Thoracic aorta (tissue), 2 donors: ENCODE data around the gene OSBP. TPM values are rescaled to one million over a fixed set of nuclear protein-coding genes. Genes with fewer than 3 reads are reported as not detected.

Source experiments
- ATAC-seq: fragments of 150-250 bp; one replicate; pipeline ENCODE4 v1.8.0; 2017; ENCODE audit warnings: low read depth; ENCODE audit not compliant: insufficient number of reproducible peaks, low FRiP score
- DNase-seq: peaks from one replicate; pipeline ENCODE4 v3.0.0-alpha.2; 2020; ENCODE audit warnings: low spot score
- H3K27ac ChIP-seq, 2 donors: fragments of 200-600 bp; sonication (generic); 1 replicate in 1 of 2; 2 replicates in 1 of 2; pipeline ENCODE4 v1.5.1; 2016; ENCODE audit warnings: mild to moderate bottlenecking in 2 of 2, moderate library complexity in 2 of 2
- H3K27me3 ChIP-seq: fragments of 200-600 bp; sonication (generic); replicated peaks from 2 replicates; pipeline ENCODE4 v1.6.0; 2016; ENCODE audit warnings: mild to moderate bottlenecking; ENCODE audit not compliant: insufficient read depth
- H3K36me3 ChIP-seq: fragments of 200-600 bp; sonication (generic); one replicate; pipeline ENCODE4 v1.5.1; 2016
- H3K4me1 ChIP-seq, 2 donors: fragments of 200-600 bp; sonication (generic); 1 replicate in 1 of 2; 2 replicates in 1 of 2; pipeline versions ENCODE4 v1.5.1 to v1.6.0; 2016; ENCODE audit warnings: low read depth in 2 of 2, mild to moderate bottlenecking in 1 of 2; ENCODE audit not compliant: control insufficient read depth in 1 of 2
- H3K4me3 ChIP-seq: fragments of 200-600 bp; sonication (generic); 2 replicates; pipeline ENCODE4 v1.5.1; 2016; ENCODE audit warnings: mild to moderate bottlenecking
- H3K9me3 ChIP-seq: fragments of 200-600 bp; sonication (generic); 2 replicates; pipeline ENCODE4 v1.5.1; 2016
- total RNA-seq, 2 donors: library from RNA; depleted of rRNA; stranded (reverse); fragments of >200 nt; gene quantifications; one replicate each; pipeline versions ENCODE4 v1.1.0 to v1.2.3, GENCODE V29; 2016
- TF ChIP-seq, protein P1 (sequence below): fragments of 200-600 bp; sonication (generic); IDR thresholded peaks from one replicate; pipeline ENCODE4 v1.5.1; 2019; ENCODE audit warnings: antibody characterized with exemption

OSBP gene
- total RNA-seq, 2 donors from 2014 or later = 38.4 to 41.8 TPM

DNA sequence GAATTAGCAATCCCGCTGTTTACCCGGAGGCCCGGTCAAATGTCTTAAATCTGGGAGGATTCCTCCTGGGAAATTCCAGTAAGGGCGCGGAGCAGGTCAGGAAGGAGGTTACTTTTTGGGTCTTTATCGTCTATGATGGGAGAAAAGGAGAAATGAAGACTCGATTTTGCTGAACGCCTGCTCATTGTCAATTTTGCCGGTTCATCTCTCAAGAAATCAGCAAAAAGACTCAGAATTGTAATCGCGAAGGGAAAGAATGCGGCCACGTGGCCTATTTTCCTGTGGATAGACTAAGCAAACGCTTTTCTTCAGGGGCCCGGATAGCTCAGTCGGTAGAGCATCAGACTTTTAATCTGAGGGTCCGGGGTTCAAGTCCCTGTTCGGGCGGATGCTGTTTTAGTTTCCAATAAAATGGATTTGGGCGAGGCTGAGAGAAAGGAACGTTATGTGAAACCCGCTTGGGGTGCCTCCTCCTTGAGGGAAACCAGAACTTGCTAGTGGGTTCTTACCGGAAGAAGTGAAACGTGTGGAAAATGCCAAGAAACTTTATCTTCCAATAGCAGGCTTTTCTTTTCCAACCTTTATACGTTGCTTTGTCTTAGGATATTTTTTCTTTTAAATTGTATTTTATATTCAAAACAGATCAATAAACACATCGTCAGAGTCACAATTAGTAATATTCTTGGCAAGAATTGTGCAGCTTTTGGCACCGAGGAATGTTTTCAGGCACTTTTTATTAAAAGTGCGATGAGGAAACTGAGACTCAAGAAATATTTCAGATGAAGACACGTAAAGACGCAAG lies 59.3 kb downstream of the OSBP start:
- peak overlapping the region; percentile 5 to 57 for H3K27ac ChIP-seq
- TF ChIP-seq, protein P1, sequence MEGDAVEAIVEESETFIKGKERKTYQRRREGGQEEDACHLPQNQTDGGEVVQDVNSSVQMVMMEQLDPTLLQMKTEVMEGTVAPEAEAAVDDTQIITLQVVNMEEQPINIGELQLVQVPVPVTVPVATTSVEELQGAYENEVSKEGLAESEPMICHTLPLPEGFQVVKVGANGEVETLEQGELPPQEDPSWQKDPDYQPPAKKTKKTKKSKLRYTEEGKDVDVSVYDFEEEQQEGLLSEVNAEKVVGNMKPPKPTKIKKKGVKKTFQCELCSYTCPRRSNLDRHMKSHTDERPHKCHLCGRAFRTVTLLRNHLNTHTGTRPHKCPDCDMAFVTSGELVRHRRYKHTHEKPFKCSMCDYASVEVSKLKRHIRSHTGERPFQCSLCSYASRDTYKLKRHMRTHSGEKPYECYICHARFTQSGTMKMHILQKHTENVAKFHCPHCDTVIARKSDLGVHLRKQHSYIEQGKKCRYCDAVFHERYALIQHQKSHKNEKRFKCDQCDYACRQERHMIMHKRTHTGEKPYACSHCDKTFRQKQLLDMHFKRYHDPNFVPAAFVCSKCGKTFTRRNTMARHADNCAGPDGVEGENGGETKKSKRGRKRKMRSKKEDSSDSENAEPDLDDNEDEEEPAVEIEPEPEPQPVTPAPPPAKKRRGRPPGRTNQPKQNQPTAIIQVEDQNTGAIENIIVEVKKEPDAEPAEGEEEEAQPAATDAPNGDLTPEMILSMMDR = no peak
- no peak for DNase-seq
- H3K4me1 ChIP-seq = peaks cover 3 to 6% of the 10 kb centered on the region in 2 donors
- H3K9me3 ChIP-seq = no peaks in the 10 kb centered on the region
- H3K36me3 ChIP-seq = no peaks in the 10 kb centered on the region
- ATAC-seq = peak; percentile 31
- no peaks in the 10 kb centered on the region for H3K27me3 ChIP-seq
- peak overlapping the region; percentile 64 for H3K4me3 ChIP-seq

- Histone ChIP-seq H3K4me3 (peak overlapping the region; percentile 64), H3K27me3 (no peaks in the 10 kb centered on the region), H3K27ac (peak overlapping the region; percentile 5 to 57), H3K9me3 (no peaks in the 10 kb centered on the region), H3K36me3 (no peaks in the 10 kb centered on the region), H3K4me1 (peaks cover 3 to 6% of the 10 kb centered on the region in 2 donors)
- TF ChIP-seq, protein P1 = no peak
- ATAC-seq (no peak), DNase-seq (no peak)
Measured at GRCh38 chr11:59555601-59556114, 59.9 kb downstream of the OSBP start.

- no peak for DNase-seq
- no peak for ATAC-seq
- no peaks in the 10 kb centered on the region for H3K27me3 ChIP-seq
- no peaks in the 10 kb centered on the region for H3K36me3 ChIP-seq
- H3K9me3 ChIP-seq = no peaks in the 10 kb centered on the region
- H3K4me1 ChIP-seq = peaks cover under 1 to 6% of the 10 kb centered on the region in 2 donors
- H3K27ac ChIP-seq = no peak overlapping the region
- TF ChIP-seq, protein P1 = no peak
- no peak overlapping the region for H3K4me3 ChIP-seq
Measured at GRCh38 chr11:59553323-59553722, 62.3 kb downstream of the OSBP start.

- H3K27ac ChIP-seq = peak overlapping the region in 1 of 2 donors; percentile 5
- ATAC-seq = no peak
- no peak for DNase-seq
- H3K4me3 ChIP-seq = no peak overlapping the region
- peaks cover 0 to 6% of the 10 kb centered on the region in 2 donors for H3K4me1 ChIP-seq
- no peaks in the 10 kb centered on the region for H3K9me3 ChIP-seq
- H3K36me3 ChIP-seq = no peaks in the 10 kb centered on the region
- no peaks in the 10 kb centered on the region for H3K27me3 ChIP-seq
- TF ChIP-seq, protein P1 = no peak
Measured at GRCh38 chr11:59552844-59553243, 62.7 kb downstream of the OSBP start.

GRCh38 chr11:59551659-59552521 lies 63.7 kb downstream of the OSBP start:
- TF ChIP-seq, protein P1 = no peak
- H3K4me3 ChIP-seq = peak overlapping the region; percentile 74
- DNase-seq = no peak
- H3K4me1 ChIP-seq = peaks cover 0 to 6% of the 10 kb centered on the region in 2 donors
- H3K36me3 ChIP-seq = no peaks in the 10 kb centered on the region
- H3K9me3 ChIP-seq = no peaks in the 10 kb centered on the region
- ATAC-seq = no peak
- peak overlapping the region; percentile 77 to 84 for H3K27ac ChIP-seq
- H3K27me3 ChIP-seq = no peaks in the 10 kb centered on the region
